ENCODE results near the gene HFE. TPM values are rescaled to one million over a fixed set of nuclear protein-coding genes. Genes with fewer than 3 reads are reported as not detected.

HFE gene
- total and polyA plus RNA-seq, 10 of the 15 experiments (the other 5 are each of a cell fraction or from before 2014, with no cell fraction given): 0.52 to 5.9 (median 1.7) TPM

GRCh38 chr6:26059941-26060340 is 27.3 kb upstream of the HFE start:
- SMC1A ChIA-PET (ENCODE audit: uncharacterized antibody, unreplicated experiment): interaction anchor here (1.0 to 20.1 kb wide), 7 partner anchors 14 to 43 kb away, joined by 3 to 645 read pairs (median 5); partner anchors contain the start of gene HFE
- Histone ChIP-seq H3K4me1 (ENCODE audit: control insufficient read depth, insufficient read depth, low read length) (peaks cover 4% of the 10 kb centered on the region; the same call in 1 of the 2 replicates), H3K79me2 (ENCODE audit: control insufficient read depth, insufficient read depth, low read length) (no peaks in the 10 kb centered on the region), H3K4me2 (ENCODE audit: control insufficient read depth, insufficient read depth) (no peak overlapping the region), H3K27ac (ENCODE audit: control insufficient read depth, insufficient read depth) (no peak overlapping the region), H3K27me3 (replicated peaks in 1 of 2; ENCODE audit: control insufficient read depth in 2 of 2, insufficient read depth in 2 of 2, low read length in 1 of 2) (no peaks in the 10 kb centered on the region), H2AFZ (ENCODE audit: control insufficient read depth, low read depth, low read length) (no peak overlapping the region), H3K36me3 (ENCODE audit: control insufficient read depth in 2 of 2, insufficient read depth in 2 of 2, low read length in 1 of 2) (no peaks in the 10 kb centered on the region), H3K9ac (ENCODE audit: control insufficient read depth, insufficient read depth, low read length) (no peak overlapping the region), H3K4me3 (no peak overlapping the region), H3K9me3 (replicated peaks; ENCODE audit: control insufficient read depth, insufficient read depth, low read length) (no peaks in the 10 kb centered on the region), H4K20me1 (ENCODE audit: control insufficient read depth, insufficient read depth) (no peaks in the 10 kb centered on the region)
- no TSS peak for BruUV-seq (replicated peaks)
- no peak for ATAC-seq
- RAD21 ChIA-PET (ENCODE audit: unreplicated experiment): interaction anchor here (1.3 to 14.0 kb wide), 4 partner anchors 9 to 64 kb away, joined by 3 to 286 read pairs (median 4); a partner anchor contains a TSS
- DNase-seq (ENCODE audit: low read depth, low spot score): no peak
- 93% methylated on average over 4 of the region's 4 CpGs for WGBS (ENCODE audit: insufficient coverage, insufficient replicate concordance, low lambda C conversion rate, missing lambda C conversion rate)
- in situ Hi-C loops (cut with MboI): no loop called here
- POLR2A ChIA-PET: interaction anchor here (1.0 to 1.4 kb wide), 4 partner anchors 14 to 60 kb away, joined by 3 to 5 read pairs (median 3); a partner anchor contains a TSS
- FAIRE-seq: no peak
- intact Hi-C loops (cut with micrococcal nuclease; ENCODE audit: unreplicated experiment): no loop called here
- no peak for TF ChIP-seq RUNX3 (IDR thresholded peaks at IDR 0.05; ENCODE audit: low read length)
- TF ChIP-seq SKIL (IDR thresholded peaks at IDR 0.05; ENCODE audit: low read depth, poor library complexity, severe bottlenecking): no peak
- TF ChIP-seq MAX (IDR thresholded peaks at IDR 0.05; ENCODE audit: low read depth, low read length): no peak
- TF ChIP-seq SUPT20H (IDR thresholded peaks at IDR 0.05; ENCODE audit: borderline replicate concordance, control insufficient read depth, low read depth, low read length): no peak
- no peak for TF ChIP-seq EGR1 (IDR thresholded peaks at IDR 0.05; ENCODE audit: borderline replicate concordance in 1 of 2, low read depth in 2 of 2, low read length in 2 of 2)
- CTCF ChIA-PET: interaction anchor here (2.5 to 23.0 kb wide), 3 partner anchors 14 to 35 kb away, joined by 8 to 897 read pairs (median 117); partner anchors contain the start of gene HFE

Measured in GM12878 (cell line).